Suprapubic skin (tissue), 4 donors: ENCODE measurements around the gene S100P. TPM values are rescaled to one million over a fixed set of nuclear protein-coding genes. Genes with fewer than 3 reads are reported as not detected.

Experiments
- DNase-seq, 2 donors: peaks; one replicate each; pipeline ENCODE4 v3.0.0-alpha.2; 2019; ENCODE audit warnings: low spot score in 2 of 2
- H3K27ac ChIP-seq: fragments of 200-600 bp; sonication (generic); one replicate; pipeline ENCODE4 v1.5.1; 2019
- H3K27me3 ChIP-seq: fragments of 200-600 bp; sonication (generic); one replicate; pipeline ENCODE4 v1.5.1; 2019
- H3K36me3 ChIP-seq: fragments of 200-600 bp; sonication (generic); one replicate; pipeline ENCODE4 v1.5.1; 2019
- H3K4me1 ChIP-seq: fragments of 200-600 bp; sonication (generic); one replicate; pipeline ENCODE4 v1.5.1; 2019
- H3K4me3 ChIP-seq: fragments of 200-600 bp; sonication (generic); one replicate; pipeline ENCODE4 v1.5.1; 2019; ENCODE audit warnings: mild to moderate bottlenecking
- H3K9me3 ChIP-seq: fragments of 200-600 bp; sonication (generic); one replicate; pipeline ENCODE4 v1.5.1; 2019
- EP300 ChIP-seq: sonication (generic); formaldehyde crosslinking; IDR thresholded peaks from one replicate; pipeline ENCODE4 v1.6.1; 2017; ENCODE audit warnings: antibody characterized with exemption
- POLR2A ChIP-seq, 2 donors: fragments of 450-650 bp; IDR thresholded peaks; one replicate each; pipeline ENCODE4 v1.6.1; 2017; ENCODE audit warnings: antibody characterized with exemption in 2 of 2, mild to moderate bottlenecking in 2 of 2, moderate library complexity in 2 of 2
- POLR2AphosphoS5 ChIP-seq, 3 donors: sonication (generic); formaldehyde crosslinking; IDR thresholded peaks; one replicate each; pipeline ENCODE4 v1.6.1; 2017; ENCODE audit warnings: antibody characterized with exemption in 3 of 3
- WGBS: methylation state at CpG from one replicate; pipeline ENCODE4 v1.1.5; 2018; 5-methylcytosine and 5-hydroxymethylcytosine counted together
- total RNA-seq, 4 donors: library from RNA; depleted of rRNA; stranded (reverse); fragments of >200 nt; gene quantifications; one replicate each; pipeline ENCODE4 v1.1.0, GENCODE V29; 2016
- TF ChIP-seq, protein P1 (sequence below), 2 donors: fragments of 200-600 bp in 1 of 2; fragments of 450-650 bp in 1 of 2; sonication (generic) in 1 of 2; IDR thresholded peaks; one replicate each; pipeline ENCODE4 v1.5.1; 2016 to 2019; ENCODE audit warnings: antibody characterized with exemption in 2 of 2, mild to moderate bottlenecking in 1 of 2, moderate library complexity in 1 of 2

Gene S100P
- total RNA-seq, 4 donors from 2014 or later, result 4.7 to 27.7 (median 9.3) TPM

DNA sequence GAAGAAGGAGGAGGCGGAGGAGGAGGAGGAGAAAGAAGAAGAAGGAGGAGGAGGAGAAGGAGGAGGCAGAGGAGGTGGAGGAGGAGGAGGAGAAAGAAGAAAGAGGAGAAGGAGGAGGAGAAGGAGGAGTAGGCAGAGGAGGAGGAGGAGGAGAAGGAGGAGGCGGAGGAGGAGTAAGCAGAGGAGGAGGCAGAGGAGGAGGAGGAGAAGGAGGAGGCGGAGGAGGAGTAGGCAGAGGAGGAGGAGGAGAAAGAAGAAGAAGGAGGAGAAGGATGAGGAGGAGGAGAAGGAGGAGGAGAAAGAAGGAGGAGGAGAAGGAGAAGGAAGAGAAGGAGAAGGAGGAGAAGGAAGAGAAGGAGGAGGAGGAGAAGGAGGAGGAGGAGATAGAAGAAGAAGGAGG, 33.2 kb upstream of the S100P start:
- no peaks in the 10 kb centered on the region for H3K36me3 ChIP-seq
- 86% methylated on average over 3 of the region's 3 CpGs for WGBS
- no peak overlapping the region for H3K27ac ChIP-seq
- H3K9me3 ChIP-seq, result no peaks in the 10 kb centered on the region
- TF ChIP-seq POLR2AphosphoS5 (IDR thresholded peaks at IDR 0.05) (no peak), POLR2A (IDR thresholded peaks at IDR 0.05) (no peak), EP300 (no peak)
- peaks cover 5% of the 10 kb centered on the region for H3K27me3 ChIP-seq
- H3K4me3 ChIP-seq, result no peak overlapping the region
- DNase-seq, result no peak
- H3K4me1 ChIP-seq, result peaks cover 32% of the 10 kb centered on the region

DNA sequence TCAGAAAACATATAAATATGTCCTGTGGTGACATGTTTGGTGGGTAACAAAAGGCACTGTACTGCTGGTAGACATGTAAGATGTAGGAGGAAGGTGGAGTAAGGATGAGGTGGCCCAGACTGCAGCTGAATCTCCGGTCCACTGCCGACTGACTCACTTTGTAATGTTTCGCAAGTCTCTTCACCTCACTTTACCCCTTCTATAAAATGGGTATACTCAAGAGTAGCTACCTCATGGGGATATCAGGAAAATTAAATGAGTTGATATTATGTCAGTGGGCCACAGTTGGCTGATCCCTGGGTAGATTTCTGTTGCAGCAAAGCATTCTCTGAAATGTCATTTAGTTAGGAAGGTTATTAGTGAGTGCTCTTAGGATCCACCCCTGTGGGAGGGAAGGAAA, 31.1 kb upstream of the S100P start:
- Histone ChIP-seq H3K27ac (no peak overlapping the region), H3K36me3 (no peaks in the 10 kb centered on the region), H3K4me3 (no peak overlapping the region), H3K27me3 (peaks cover 5% of the 10 kb centered on the region), H3K9me3 (no peaks in the 10 kb centered on the region), H3K4me1 (peaks cover 32% of the 10 kb centered on the region)
- TF ChIP-seq, protein P1, sequence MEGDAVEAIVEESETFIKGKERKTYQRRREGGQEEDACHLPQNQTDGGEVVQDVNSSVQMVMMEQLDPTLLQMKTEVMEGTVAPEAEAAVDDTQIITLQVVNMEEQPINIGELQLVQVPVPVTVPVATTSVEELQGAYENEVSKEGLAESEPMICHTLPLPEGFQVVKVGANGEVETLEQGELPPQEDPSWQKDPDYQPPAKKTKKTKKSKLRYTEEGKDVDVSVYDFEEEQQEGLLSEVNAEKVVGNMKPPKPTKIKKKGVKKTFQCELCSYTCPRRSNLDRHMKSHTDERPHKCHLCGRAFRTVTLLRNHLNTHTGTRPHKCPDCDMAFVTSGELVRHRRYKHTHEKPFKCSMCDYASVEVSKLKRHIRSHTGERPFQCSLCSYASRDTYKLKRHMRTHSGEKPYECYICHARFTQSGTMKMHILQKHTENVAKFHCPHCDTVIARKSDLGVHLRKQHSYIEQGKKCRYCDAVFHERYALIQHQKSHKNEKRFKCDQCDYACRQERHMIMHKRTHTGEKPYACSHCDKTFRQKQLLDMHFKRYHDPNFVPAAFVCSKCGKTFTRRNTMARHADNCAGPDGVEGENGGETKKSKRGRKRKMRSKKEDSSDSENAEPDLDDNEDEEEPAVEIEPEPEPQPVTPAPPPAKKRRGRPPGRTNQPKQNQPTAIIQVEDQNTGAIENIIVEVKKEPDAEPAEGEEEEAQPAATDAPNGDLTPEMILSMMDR (IDR thresholded peaks at IDR 0.05), result no peak
- TF ChIP-seq EP300 (no peak), POLR2A (IDR thresholded peaks at IDR 0.05) (no peak), POLR2AphosphoS5 (IDR thresholded peaks at IDR 0.05) (no peak)
- WGBS, result 84% methylated on average over 3 of the region's 3 CpGs
- DNase-seq, result no peak

DNA sequence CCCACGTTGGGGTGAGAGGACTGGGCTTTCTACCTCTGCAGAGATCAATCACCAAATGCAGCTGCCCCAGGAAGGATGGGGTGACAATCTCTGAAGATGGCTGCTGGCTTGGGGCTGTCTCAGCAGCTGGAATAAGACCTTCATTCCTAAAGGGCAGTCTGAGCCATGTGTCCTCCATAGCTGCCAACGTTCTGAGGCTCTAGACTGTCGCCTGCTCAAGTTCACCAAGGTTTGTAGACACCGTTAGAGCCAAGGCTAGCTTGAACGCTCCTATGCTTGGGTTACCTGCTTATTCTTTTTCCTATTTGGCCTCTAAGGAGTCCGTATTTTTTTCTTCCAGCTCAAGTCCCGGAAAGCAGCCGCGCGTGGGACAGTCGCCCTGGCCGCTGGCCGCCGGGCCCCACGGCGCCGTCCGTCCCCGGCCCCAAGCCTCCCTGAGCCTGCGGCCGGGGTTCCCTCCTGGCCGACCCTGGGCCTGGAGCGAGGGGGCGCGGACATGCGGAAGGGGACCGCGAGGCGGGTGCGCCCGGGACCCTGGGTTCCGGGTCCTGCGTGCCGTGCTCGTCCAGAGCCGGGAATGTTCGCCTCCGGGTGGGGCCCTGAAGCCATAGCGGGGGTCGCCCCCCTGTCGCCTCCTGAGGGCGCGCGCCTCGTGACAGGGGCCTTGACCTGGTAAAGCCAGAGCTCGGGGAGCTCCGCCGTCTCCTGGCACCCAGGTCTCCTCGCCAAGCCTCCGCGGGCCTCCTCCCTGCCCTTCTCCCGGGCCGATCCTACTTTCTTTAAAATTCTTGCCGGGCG, 29.9 kb upstream of the S100P start:
- no peak overlapping the region for H3K27ac ChIP-seq
- peak in 1 of 2 donors; percentile 62 for DNase-seq

DNA sequence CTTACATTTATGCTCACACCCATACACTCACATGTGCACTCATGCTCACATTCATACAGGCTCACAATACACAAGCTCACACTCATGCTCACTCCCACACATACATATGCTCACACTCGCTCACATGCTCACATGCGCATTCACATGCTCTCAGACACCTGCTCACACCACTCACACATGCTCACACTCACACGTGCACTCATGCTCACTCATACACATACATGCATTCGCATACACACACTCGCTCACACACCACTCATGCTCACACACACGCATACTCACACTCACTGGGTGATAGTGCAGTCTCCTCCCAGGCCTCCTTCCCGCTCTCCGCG, 28.4 kb upstream of the S100P start:
- Histone ChIP-seq H3K27me3 (peaks cover 5% of the 10 kb centered on the region), H3K4me1 (peaks cover 12% of the 10 kb centered on the region), H3K27ac (no peak overlapping the region), H3K9me3 (no peaks in the 10 kb centered on the region), H3K36me3 (no peaks in the 10 kb centered on the region), H3K4me3 (no peak overlapping the region)
- DNase-seq, result peak in 1 of 2 donors; percentile 17
- WGBS, result 97% methylated on average over 9 of the region's 9 CpGs
- TF ChIP-seq, protein P1 (IDR thresholded peaks at IDR 0.05), result no peak
- no peak for TF ChIP-seq POLR2A (IDR thresholded peaks at IDR 0.05)
- TF ChIP-seq EP300, result no peak
- no peak for TF ChIP-seq POLR2AphosphoS5 (IDR thresholded peaks at IDR 0.05)

More for the DNA sequence above, 29.9 kb upstream of the S100P start:
- Histone ChIP-seq H3K4me3 (peak overlapping the region; percentile 39), H3K4me1 (peaks cover 23% of the 10 kb centered on the region), H3K36me3 (no peaks in the 10 kb centered on the region), H3K27me3 (peaks cover 5% of the 10 kb centered on the region), H3K9me3 (no peaks in the 10 kb centered on the region)
- WGBS, result 31% methylated on average over 30 of the region's 55 CpGs
- TF ChIP-seq, protein P1 (IDR thresholded peaks at IDR 0.05), result no peak
- TF ChIP-seq POLR2AphosphoS5 (IDR thresholded peaks at IDR 0.05), result no peak
- no peak for TF ChIP-seq POLR2A (IDR thresholded peaks at IDR 0.05)
- no peak for TF ChIP-seq EP300

DNA sequence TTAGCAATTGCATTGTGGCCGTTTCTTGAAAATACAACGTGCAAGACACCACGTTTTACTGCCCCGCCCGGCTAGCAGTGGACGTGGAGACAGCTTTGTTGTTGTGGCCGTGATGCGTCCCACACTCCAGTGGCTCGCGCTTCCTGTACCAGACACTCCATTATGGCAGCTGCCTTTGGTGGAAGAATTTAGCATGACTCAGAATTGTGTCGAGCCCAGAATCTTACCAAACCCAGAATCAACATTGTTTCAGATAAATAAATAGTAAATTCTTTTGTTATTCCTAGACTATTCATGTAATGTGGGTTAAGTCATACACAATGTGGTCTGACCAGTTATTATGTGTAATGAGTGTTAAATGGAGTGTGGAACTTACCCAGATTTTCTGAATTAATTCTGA, 25.3 kb upstream of the S100P start:
- Histone ChIP-seq H3K9me3 (no peaks in the 10 kb centered on the region), H3K27me3 (peaks cover 5% of the 10 kb centered on the region), H3K36me3 (no peaks in the 10 kb centered on the region), H3K4me3 (no peak overlapping the region), H3K4me1 (peaks cover 24% of the 10 kb centered on the region), H3K27ac (no peak overlapping the region)
- DNase-seq, result no peak
- 79% methylated on average over 11 of the region's 11 CpGs for WGBS
- no peak for TF ChIP-seq POLR2AphosphoS5 (IDR thresholded peaks at IDR 0.05)
- TF ChIP-seq POLR2A (IDR thresholded peaks at IDR 0.05), result no peak
- TF ChIP-seq, protein P1 (IDR thresholded peaks at IDR 0.05), result no peak
- TF ChIP-seq EP300, result no peak
